CD4-positive, alpha-beta T cell treated with Interleukin-10 for 1 hour (primary cell): Measurements from ENCODE around the gene FYB1.
"Not testable (repeated sequence)": the region's sequence is repeated elsewhere in the genome, so short reads cannot be mapped to it uniquely, and the experiment has no call there.

Source experiments
- DNase-seq: peaks from one replicate; pipeline ENCODE4 v3.0.0-alpha.2; 2020

FYB1 gene

GRCh38 chr5:39226558-39226957 lies 7.2 kb upstream of the FYB1 start:
- no peak for DNase-seq

GRCh38 chr5:39226100-39226451 lies 6.7 kb upstream of the FYB1 start:
- DNase-seq: no peak

GRCh38 chr5:39225405-39226099 lies 6.2 kb upstream of the FYB1 start:
- no peak for DNase-seq

GRCh38 chr5:39224196-39224761 lies 4.9 kb upstream of the FYB1 start:
- no peak for DNase-seq

- DNase-seq: no peak
Observed at GRCh38 chr5:39223565-39224156, 4.3 kb upstream of the FYB1 start.

- not testable (repeated sequence) for DNase-seq
Observed at GRCh38 chr5:39221671-39222070, 2.3 kb upstream of the FYB1 start.

- no peak for DNase-seq
Observed at GRCh38 chr5:39220280-39221030, 1.1 kb upstream of the FYB1 start.

- DNase-seq: no peak
Observed at GRCh38 chr5:39218482-39219402, 621 bp downstream of the FYB1 start.

- peak; percentile 88 for DNase-seq
Observed at GRCh38 chr5:39217365-39218281, 1.7 kb downstream of the FYB1 start.

GRCh38 chr5:39216631-39217030 lies 2.7 kb downstream of the FYB1 start:
- no peak for DNase-seq

- DNase-seq: no peak
Observed at GRCh38 chr5:39215857-39216256, 3.5 kb downstream of the FYB1 start.

- DNase-seq: peak; percentile 77
Observed at GRCh38 chr5:39214912-39215709, 4.3 kb downstream of the FYB1 start.

GRCh38 chr5:39213447-39214207 lies 5.7 kb downstream of the FYB1 start:
- no peak for DNase-seq

- DNase-seq: peak; percentile 73
Observed at GRCh38 chr5:39211773-39212172, 7.6 kb downstream of the FYB1 start.

- DNase-seq: peak; percentile 86
Observed at GRCh38 chr5:39209924-39210323, 9.4 kb downstream of the FYB1 start.

GRCh38 chr5:39208471-39208870 lies 10.9 kb downstream of the FYB1 start:
- no peak for DNase-seq

GRCh38 chr5:39207345-39208045 lies 11.9 kb downstream of the FYB1 start:
- no peak for DNase-seq

- no peak for DNase-seq
Observed at GRCh38 chr5:39206630-39207321, 12.6 kb downstream of the FYB1 start.

- DNase-seq: no peak
Observed at GRCh38 chr5:39205550-39205949, 13.8 kb downstream of the FYB1 start.
